ENCODE results near the gene SH3RF1.

SH3RF1 gene

GRCh38 chr4:169044714-169045447 lies 225.9 kb downstream of the SH3RF1 start:
- Histone ChIP-seq H3K4me3 (ENCODE audit: low read depth in 1 of 5, low read length in 5 of 5) (no peak overlapping the region), H3K36me3 (ENCODE audit: control insufficient read depth in 5 of 5, insufficient read depth in 5 of 5, low read length in 5 of 5) (no peaks in the 10 kb centered on the region), H3K27me3 (ENCODE audit: control insufficient read depth in 5 of 5, insufficient read depth in 4 of 5, low read length in 5 of 5) (no peaks in the 10 kb centered on the region), H3K4me1 (ENCODE audit: control insufficient read depth in 5 of 5, insufficient read depth in 5 of 5, low read length in 5 of 5) (peaks cover 0 to 16% (median 10%) of the 10 kb centered on the region in 5 donors), H3K9ac (ENCODE audit: low read length in 5 of 5) (no peak overlapping the region), H3K9me3 (ENCODE audit: control insufficient read depth in 5 of 5, low read length in 5 of 5) (no peaks in the 10 kb centered on the region), H3K27ac (ENCODE audit: low read depth, low read length) (no peak overlapping the region)
